HCT116 (cell line): Measurements from ENCODE around the gene KRTAP17-1. TPM values are rescaled to one million over a fixed set of nuclear protein-coding genes. Genes with fewer than 3 reads are reported as not detected.

Source experiments
- ATAC-seq: fragments of 200-7000 bp; cut with Tn5 transposase; 2 replicates; pipeline ENCODE4 v1.9.1; 2020; ENCODE audit warnings: mild to moderate bottlenecking, moderate library complexity
- BruUV-seq: library from RNA; stranded (reverse); fragments of 400-500 nt; replicated peaks from 2 replicates; lab custom pipeline; 2021; lab: Mats Ljungman, UMichigan
- CTCF ChIA-PET: fragments of 300-600 bp; sonication (Branson Sonifier 250); formaldehyde crosslinking; loops from one replicate; lab custom pipeline; 2021; ENCODE audit warnings: antibody characterized with exemption; lab: Charles Lee
- POLR2A ChIA-PET: fragments of 300-600, 350-600 bp; sonication (Branson Sonifier 250); formaldehyde crosslinking; loops from one replicate; lab custom pipeline; 2021; ENCODE audit warnings: antibody characterized with exemption; lab: Charles Lee
- RAD21 ChIA-PET, 2 experiments: fragments of 300-600 bp; sonication (Branson Sonifier 250); formaldehyde crosslinking; loops; one replicate each; lab custom pipeline; 2023; ENCODE audit warnings: low total read pairs in 2 of 2; ENCODE audit not compliant: uncharacterized antibody in 2 of 2, unreplicated experiment in 2 of 2, low non-redundant PET in 1 of 2; lab: Charles Lee
- DNase-seq: peaks from one replicate; pipeline ENCODE4 v3.0.0-alpha.2; 2010; ENCODE audit warnings: low read depth, low spot score
- H2AFZ ChIP-seq: fragments of 200-600 bp; shearing (Covaris generic), sonication (generic); 2 replicates; pipeline ENCODE4 v1.6.1; 2017; ENCODE audit warnings: low read depth, mixed run types, mixed read lengths, antibody characterized with exemption, low read length; ENCODE audit not compliant: poor library complexity, severe bottlenecking
- H3K27ac ChIP-seq: 2 replicates; pipeline ENCODE4 v1.5.1; 2012; ENCODE audit warnings: low read depth, low read length
- H3K27me3 ChIP-seq: fragments of 200-600 bp; sonication (generic); 2 replicates; pipeline ENCODE4 v1.6.1; 2016; ENCODE audit warnings: mixed run types, low read length, mixed read lengths; ENCODE audit not compliant: insufficient read depth
- H3K36me3 ChIP-seq, 2 experiments: fragments of 200-500 bp in 1 of 2; fragments of 200-600 bp in 1 of 2; sonication (Bioruptor generic) in 1 of 2; sonication (generic) in 1 of 2; 2 replicates each; pipeline versions ENCODE4 v1.5.1 to v1.6.1; 2014 to 2016; ENCODE audit warnings: low read length in 2 of 2, inconsistent platforms in 1 of 2, mixed read lengths in 1 of 2, mixed run types in 1 of 2; ENCODE audit not compliant: insufficient read depth in 2 of 2, control insufficient read depth in 1 of 2
- H3K4me1 ChIP-seq, 2 experiments: fragments of 200-600 bp in 1 of 2; sonication (generic) in 1 of 2; 2 replicates each; pipeline versions ENCODE4 v1.5.1 to v1.6.1; 2012 to 2017; ENCODE audit warnings: low read length in 2 of 2, inconsistent platforms in 1 of 2, mild to moderate bottlenecking in 1 of 2, mixed read lengths in 1 of 2, mixed run types in 1 of 2, moderate library complexity in 1 of 2; ENCODE audit not compliant: insufficient read depth in 2 of 2, control insufficient read depth in 1 of 2
- H3K4me2 ChIP-seq: fragments of 200-600 bp; sonication (generic); 2 replicates; pipeline ENCODE4 v1.6.1; 2017; ENCODE audit warnings: mixed run types, low read length, mixed read lengths
- H3K4me3 ChIP-seq, 2 experiments: fragments of 200-600 bp in 1 of 2; sonication (generic) in 1 of 2; replicated peaks in 1 of 2; 2 replicates each; pipeline ENCODE4 v1.5.1; 2011 to 2016; ENCODE audit warnings: low read length in 2 of 2, control low read depth in 1 of 2, low read depth in 1 of 2, mild to moderate bottlenecking in 1 of 2, mixed read lengths in 1 of 2, mixed run types in 1 of 2
- H3K79me2 ChIP-seq: fragments of 200-600 bp; sonication (generic); 2 replicates; pipeline ENCODE4 v1.6.1; 2017; ENCODE audit warnings: mild to moderate bottlenecking, mixed run types, low read length, moderate library complexity, mixed read lengths; ENCODE audit not compliant: insufficient read depth
- H3K9ac ChIP-seq: fragments of 200-600 bp; sonication (generic); 2 replicates; pipeline ENCODE4 v1.6.1; 2016; ENCODE audit warnings: low read length, mixed read lengths
- H3K9me2 ChIP-seq: fragments of 200-600 bp; sonication (generic), shearing (Covaris generic); 2 replicates; pipeline ENCODE4 v1.6.1; 2017; ENCODE audit warnings: mixed run types, mild to moderate bottlenecking, moderate library complexity; ENCODE audit not compliant: insufficient read depth
- H3K9me3 ChIP-seq, 2 experiments: fragments of 200-500 bp in 1 of 2; fragments of 200-600 bp in 1 of 2; sonication (Bioruptor generic) in 1 of 2; sonication (generic) in 1 of 2; 2 replicates each; pipeline ENCODE4 v1.6.1; 2014 to 2017; ENCODE audit warnings: low read length in 2 of 2, mixed read lengths in 2 of 2, inconsistent platforms in 1 of 2, low read depth in 1 of 2, mild to moderate bottlenecking in 1 of 2, mixed run types in 1 of 2, moderate library complexity in 1 of 2; ENCODE audit not compliant: control insufficient read depth in 1 of 2, insufficient read depth in 1 of 2
- H4K20me1 ChIP-seq: fragments of 200-600 bp; sonication (generic), shearing (Covaris generic); 2 replicates; pipeline ENCODE4 v1.6.1; 2017; ENCODE audit warnings: mixed run types, mild to moderate bottlenecking, moderate library complexity; ENCODE audit not compliant: insufficient read depth
- ATF3 ChIP-seq: IDR thresholded peaks from 2 replicates; pipeline ENCODE4 v1.6.1; 2012
- CBX3 ChIP-seq: IDR thresholded peaks from 2 replicates; pipeline ENCODE4 v1.6.1; 2012; ENCODE audit warnings: low read depth
- CEBPB ChIP-seq: IDR thresholded peaks from 2 replicates; pipeline ENCODE4 v1.6.1; 2012; ENCODE audit warnings: low read depth
- ELF1 ChIP-seq: IDR thresholded peaks from 2 replicates; pipeline ENCODE4 v1.6.1; 2012; ENCODE audit warnings: low read depth, borderline replicate concordance
- EZH2 ChIP-seq: fragments of 200-600 bp; sonication (generic); IDR thresholded peaks from 2 replicates; pipeline ENCODE4 v1.6.1; 2017; ENCODE audit warnings: antibody characterized with exemption, mixed run types
- EZH2phosphoT487 ChIP-seq: fragments of 200-600 bp; IDR thresholded peaks from 2 replicates; pipeline ENCODE4 v1.6.1; 2018; ENCODE audit warnings: antibody characterized with exemption, borderline replicate concordance
- FOSL1 ChIP-seq: IDR thresholded peaks from 2 replicates; pipeline ENCODE4 v1.6.1; 2012; ENCODE audit warnings: low read depth
- JUND ChIP-seq: IDR thresholded peaks from 2 replicates; pipeline ENCODE4 v1.6.1; 2012
- POLR2A ChIP-seq: IDR thresholded peaks from 2 replicates; pipeline ENCODE4 v1.7.0; 2011; ENCODE audit warnings: borderline replicate concordance; ENCODE audit not compliant: insufficient read depth, insufficient read length; ENCODE audit errors: extremely low read depth
- POLR2AphosphoS5 ChIP-seq: IDR thresholded peaks from 2 replicates; pipeline ENCODE4 v1.6.1; 2011; ENCODE audit warnings: mild to moderate bottlenecking, low read depth, low read length, moderate library complexity
- RAD21 ChIP-seq: IDR thresholded peaks from 2 replicates; pipeline ENCODE4 v1.6.1; 2012; ENCODE audit warnings: low read depth, mild to moderate bottlenecking
- SIN3A ChIP-seq: IDR thresholded peaks from 2 replicates; pipeline ENCODE4 v1.6.1; 2012; ENCODE audit warnings: low read depth
- SP1 ChIP-seq: IDR thresholded peaks from 2 replicates; pipeline ENCODE4 v1.6.1; 2012; ENCODE audit warnings: low read depth
- TCF7L2 ChIP-seq: IDR thresholded peaks from 2 replicates; pipeline ENCODE4 v1.7.0; 2011; ENCODE audit warnings: borderline replicate concordance, inconsistent platforms; ENCODE audit not compliant: insufficient read depth, insufficient read length; ENCODE audit errors: extremely low read depth
- YY1 ChIP-seq: IDR thresholded peaks from 2 replicates; pipeline ENCODE4 v1.6.1; 2011; ENCODE audit warnings: low read length, low read depth, moderate library complexity, mild to moderate bottlenecking; ENCODE audit not compliant: insufficient replicate concordance; ENCODE audit errors: extremely low read depth
- ZBTB33 ChIP-seq: IDR thresholded peaks from 2 replicates; pipeline ENCODE4 v1.6.1; 2011; ENCODE audit warnings: mild to moderate bottlenecking, low read length, moderate library complexity; ENCODE audit not compliant: insufficient replicate concordance; ENCODE audit errors: extremely low read depth
- ZNF274 ChIP-seq: fragments of 200-500 bp; sonication (Bioruptor generic); IDR thresholded peaks from 2 replicates; pipeline ENCODE4 v1.6.1; 2014; ENCODE audit warnings: mild to moderate bottlenecking, low read depth, low read length, inconsistent platforms
- intact Hi-C: fragments of 100-400 bp; cut with micrococcal nuclease; formaldehyde crosslinking; loops from 2 replicates; pipeline ENCODE4 v1.10.0; 2022
- total RNA-seq: library from RNA; stranded (reverse); gene quantifications from one replicate; pipeline ENCODE4 v1.2.1, GENCODE V29; 2021; ENCODE audit not compliant: unreplicated experiment
- TF ChIP-seq, protein P1 (sequence below): IDR thresholded peaks from 2 replicates; pipeline ENCODE4 v1.6.1; 2012; ENCODE audit warnings: low read depth
- TF ChIP-seq, protein P2 (sequence below), 3 experiments: fragments of 200-600 bp in 1 of 3; sonication (generic) in 1 of 3; IDR thresholded peaks in 2 of 3; conservative IDR thresholded peaks in 1 of 3; 2 replicates each; pipeline ENCODE4 v1.5.1; 2012 to 2017; ENCODE audit warnings: low read depth in 2 of 3, low read length in 2 of 3, antibody characterized with exemption in 1 of 3, borderline replicate concordance in 1 of 3, control low read depth in 1 of 3, mild to moderate bottlenecking in 1 of 3, mixed read lengths in 1 of 3, mixed run types in 1 of 3, moderate library complexity in 1 of 3; ENCODE audit not compliant: insufficient read depth in 1 of 3

Gene KRTAP17-1
- total RNA-seq, 1 experiment from 2014 or later = not detected

GRCh38 chr17:41315814-41316445 lies 420 bp upstream of the KRTAP17-1 start:
- Histone ChIP-seq H3K79me2 (no peaks in the 10 kb centered on the region), H3K9ac (no peak overlapping the region), H4K20me1 (no peaks in the 10 kb centered on the region), H3K9me3 (peaks cover 4 to 17% of the 10 kb centered on the region in 2 experiments; a peak in 1 of 4 replicates), H3K4me3 (no peak overlapping the region), H3K9me2 (no peaks in the 10 kb centered on the region), H2AFZ (no peak overlapping the region), H3K4me1 (no peaks in the 10 kb centered on the region), H3K27ac (no peak overlapping the region), H3K27me3 (no peaks in the 10 kb centered on the region), H3K36me3 (peaks cover 0 to 4% of the 10 kb centered on the region in 2 experiments; a peak in 1 of 4 replicates), H3K4me2 (no peak overlapping the region)
- DNase-seq = no peak
- RAD21 ChIA-PET = no interaction called here
- BruUV-seq = no TSS peak
- TF ChIP-seq FOSL1 (no peak), EZH2phosphoT487 (no peak), SP1 (no peak), EZH2 (no peak), ZBTB33 (no peak), POLR2AphosphoS5 (no peak), CBX3 (no peak), SIN3A (no peak), ZNF274 (no peak), TCF7L2 (no peak), POLR2A (no peak), ATF3 (no peak), RAD21 (no peak), ELF1 (no peak), JUND (no peak), YY1 (no peak), CEBPB (no peak)
- TF ChIP-seq, protein P1, sequence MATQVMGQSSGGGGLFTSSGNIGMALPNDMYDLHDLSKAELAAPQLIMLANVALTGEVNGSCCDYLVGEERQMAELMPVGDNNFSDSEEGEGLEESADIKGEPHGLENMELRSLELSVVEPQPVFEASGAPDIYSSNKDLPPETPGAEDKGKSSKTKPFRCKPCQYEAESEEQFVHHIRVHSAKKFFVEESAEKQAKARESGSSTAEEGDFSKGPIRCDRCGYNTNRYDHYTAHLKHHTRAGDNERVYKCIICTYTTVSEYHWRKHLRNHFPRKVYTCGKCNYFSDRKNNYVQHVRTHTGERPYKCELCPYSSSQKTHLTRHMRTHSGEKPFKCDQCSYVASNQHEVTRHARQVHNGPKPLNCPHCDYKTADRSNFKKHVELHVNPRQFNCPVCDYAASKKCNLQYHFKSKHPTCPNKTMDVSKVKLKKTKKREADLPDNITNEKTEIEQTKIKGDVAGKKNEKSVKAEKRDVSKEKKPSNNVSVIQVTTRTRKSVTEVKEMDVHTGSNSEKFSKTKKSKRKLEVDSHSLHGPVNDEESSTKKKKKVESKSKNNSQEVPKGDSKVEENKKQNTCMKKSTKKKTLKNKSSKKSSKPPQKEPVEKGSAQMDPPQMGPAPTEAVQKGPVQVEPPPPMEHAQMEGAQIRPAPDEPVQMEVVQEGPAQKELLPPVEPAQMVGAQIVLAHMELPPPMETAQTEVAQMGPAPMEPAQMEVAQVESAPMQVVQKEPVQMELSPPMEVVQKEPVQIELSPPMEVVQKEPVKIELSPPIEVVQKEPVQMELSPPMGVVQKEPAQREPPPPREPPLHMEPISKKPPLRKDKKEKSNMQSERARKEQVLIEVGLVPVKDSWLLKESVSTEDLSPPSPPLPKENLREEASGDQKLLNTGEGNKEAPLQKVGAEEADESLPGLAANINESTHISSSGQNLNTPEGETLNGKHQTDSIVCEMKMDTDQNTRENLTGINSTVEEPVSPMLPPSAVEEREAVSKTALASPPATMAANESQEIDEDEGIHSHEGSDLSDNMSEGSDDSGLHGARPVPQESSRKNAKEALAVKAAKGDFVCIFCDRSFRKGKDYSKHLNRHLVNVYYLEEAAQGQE = no peak
- TF ChIP-seq, protein P2, sequence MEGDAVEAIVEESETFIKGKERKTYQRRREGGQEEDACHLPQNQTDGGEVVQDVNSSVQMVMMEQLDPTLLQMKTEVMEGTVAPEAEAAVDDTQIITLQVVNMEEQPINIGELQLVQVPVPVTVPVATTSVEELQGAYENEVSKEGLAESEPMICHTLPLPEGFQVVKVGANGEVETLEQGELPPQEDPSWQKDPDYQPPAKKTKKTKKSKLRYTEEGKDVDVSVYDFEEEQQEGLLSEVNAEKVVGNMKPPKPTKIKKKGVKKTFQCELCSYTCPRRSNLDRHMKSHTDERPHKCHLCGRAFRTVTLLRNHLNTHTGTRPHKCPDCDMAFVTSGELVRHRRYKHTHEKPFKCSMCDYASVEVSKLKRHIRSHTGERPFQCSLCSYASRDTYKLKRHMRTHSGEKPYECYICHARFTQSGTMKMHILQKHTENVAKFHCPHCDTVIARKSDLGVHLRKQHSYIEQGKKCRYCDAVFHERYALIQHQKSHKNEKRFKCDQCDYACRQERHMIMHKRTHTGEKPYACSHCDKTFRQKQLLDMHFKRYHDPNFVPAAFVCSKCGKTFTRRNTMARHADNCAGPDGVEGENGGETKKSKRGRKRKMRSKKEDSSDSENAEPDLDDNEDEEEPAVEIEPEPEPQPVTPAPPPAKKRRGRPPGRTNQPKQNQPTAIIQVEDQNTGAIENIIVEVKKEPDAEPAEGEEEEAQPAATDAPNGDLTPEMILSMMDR (IDR thresholded peaks at IDR 0.05 in 2 of 3, conservative IDR thresholded peaks at IDR 0.05 in 1 of 3; ENCODE audit: borderline replicate concordance in 1 of 3, insufficient read depth in 1 of 3, low read depth in 2 of 3, low read length in 2 of 3) = no peak
- no peak for ATAC-seq
- intact Hi-C loops = no loop called here
- POLR2A ChIA-PET = no interaction called here
- CTCF ChIA-PET = no interaction called here
